Measurements from ENCODE around the gene HCRTR1.

- TF ChIP-seq POLR2A (IDR thresholded peaks at IDR 0.05; ENCODE audit: low read length) (no peak), GATA1 (IDR thresholded peaks at IDR 0.05; ENCODE audit: low read depth, low read length) (no peak)
Observed at GRCh38 chr1:31650161-31651088, 32.9 kb downstream of the HCRTR1 start.

All from erythroblast (primary cell).